Keratinocyte (primary cell): Measurements from ENCODE around the gene CUL2. TPM values are rescaled to one million over a fixed set of nuclear protein-coding genes. Genes with fewer than 3 reads are reported as not detected.

Experiments used
- DNase-seq: peaks from one replicate; pipeline ENCODE4 v3.0.0-alpha.2; 2011; ENCODE audit warnings: low read depth, missing footprints, low spot score
- FAIRE-seq: peaks from 2 replicates; lab custom pipeline; 2011; peaks lifted over from hg19 to GRCh38; lab: Jason Lieb, UNC
- H2AFZ ChIP-seq: 2 replicates; pipeline ENCODE4 v1.6.0; 2012; ENCODE audit warnings: low read length, control low read depth, inconsistent platforms; ENCODE audit not compliant: control insufficient read depth
- H3K27ac ChIP-seq: 2 replicates; pipeline ENCODE4 v1.5.1; 2011; ENCODE audit warnings: low read length; ENCODE audit not compliant: control insufficient read depth, insufficient read depth
- H3K27me3 ChIP-seq: 3 replicates; pipeline ENCODE4 v1.6.0; 2011; ENCODE audit warnings: low read length; ENCODE audit not compliant: control insufficient read depth, insufficient read depth; ENCODE audit errors: extremely low read depth
- H3K36me3 ChIP-seq, 2 experiments: 2 replicates in 1 of 2; 3 replicates in 1 of 2; pipeline ENCODE4 v1.5.1; 2011; ENCODE audit warnings: low read length in 2 of 2, mild to moderate bottlenecking in 1 of 2; ENCODE audit not compliant: control insufficient read depth in 2 of 2, insufficient read depth in 2 of 2; ENCODE audit errors: extremely low read depth in 1 of 2
- H3K4me1 ChIP-seq: 3 replicates; pipeline ENCODE4 v1.5.1; 2011; ENCODE audit warnings: low read length; ENCODE audit not compliant: control insufficient read depth, insufficient read depth; ENCODE audit errors: extremely low read depth
- H3K4me2 ChIP-seq: 3 replicates; pipeline ENCODE4 v1.6.0; 2011; ENCODE audit warnings: low read depth, low read length; ENCODE audit not compliant: control insufficient read depth, insufficient read depth; ENCODE audit errors: extremely low read depth
- H3K4me3 ChIP-seq, 3 experiments: fragments of 200-600 bp in 1 of 3; sonication (generic) in 1 of 3; 2 replicates in 2 of 3; 3 replicates in 1 of 3; pipeline ENCODE4 v1.5.1; 2011 to 2016; ENCODE audit warnings: low read length in 3 of 3, mild to moderate bottlenecking in 3 of 3, control low read depth in 2 of 3, inconsistent platforms in 1 of 3, low read depth in 1 of 3, mixed read lengths in 1 of 3, mixed run types in 1 of 3, moderate library complexity in 1 of 3; ENCODE audit not compliant: control insufficient read depth in 2 of 3, insufficient read depth in 2 of 3; ENCODE audit errors: extremely low read depth in 1 of 3
- H3K79me2 ChIP-seq: 2 replicates; pipeline ENCODE4 v1.6.0; 2012; ENCODE audit warnings: low read length; ENCODE audit not compliant: control insufficient read depth, insufficient read depth
- H3K9ac ChIP-seq: 3 replicates; pipeline ENCODE4 v1.6.0; 2011; ENCODE audit warnings: low read length; ENCODE audit not compliant: control insufficient read depth, insufficient read depth; ENCODE audit errors: extremely low read depth
- H3K9me1 ChIP-seq: 3 replicates; pipeline ENCODE4 v1.6.0; 2011; ENCODE audit warnings: low read length; ENCODE audit not compliant: control insufficient read depth, insufficient read depth; ENCODE audit errors: extremely low read depth
- H3K9me3 ChIP-seq: 2 replicates; pipeline ENCODE4 v1.5.1; 2012; ENCODE audit warnings: low read depth, low read length; ENCODE audit not compliant: control insufficient read depth
- H4K20me1 ChIP-seq: 3 replicates; pipeline ENCODE4 v1.6.0; 2011; ENCODE audit warnings: low read length; ENCODE audit not compliant: control insufficient read depth, insufficient read depth; ENCODE audit errors: extremely low read depth
- EZH2 ChIP-seq: IDR thresholded peaks from one replicate; pipeline ENCODE4 v1.6.1; 2012; ENCODE audit warnings: inconsistent platforms, mild to moderate bottlenecking, low read length, moderate library complexity
- dilution Hi-C: fragments of 300-500 bp; cut with MboI; formaldehyde crosslinking; loops from one replicate; pipeline ENCODE4 v1.7.0; 2020; ENCODE audit warnings: low sequenced_read_pairs; ENCODE audit not compliant: extremely low pct_ligation_motif_present
- polyA plus RNA-seq, 5 experiments: library from polyadenylated mRNA; depleted of rRNA in 3 of 5; stranded (reverse) in 3 of 5; stranded (forward) in 1 of 5; unstranded in 1 of 5; fragments of >200 nt; gene quantifications; 1 replicate in 1 of 5; 2 replicates in 3 of 5; 3 replicates in 1 of 5; pipeline versions ENCODE4 v1.2.1 to v1.2.3, GENCODE V29; 2011 to 2012; ENCODE audit warnings: missing spikeins in 2 of 5, low read depth in 1 of 5, low replicate concordance in 1 of 5
- TF ChIP-seq, protein P1 (sequence below), 3 experiments: IDR thresholded peaks in 1 of 3; conservative IDR thresholded peaks in 1 of 3; optimal IDR thresholded peaks in 1 of 3; 2 replicates in 2 of 3; 3 replicates in 1 of 3; pipeline versions ENCODE3 to v1.5.1; 2011; ENCODE audit warnings: low read length in 3 of 3, mild to moderate bottlenecking in 3 of 3, moderate library complexity in 2 of 3, control low read depth in 1 of 3, inconsistent platforms in 1 of 3; ENCODE audit not compliant: insufficient read depth in 2 of 3; ENCODE audit errors: extremely low read depth in 1 of 3

The CUL2 gene
- polyA plus RNA-seq, 1 donor (not counting 4 experiments of a cell fraction or from before 2014, with no cell fraction given), result 39.7 TPM

DNA sequence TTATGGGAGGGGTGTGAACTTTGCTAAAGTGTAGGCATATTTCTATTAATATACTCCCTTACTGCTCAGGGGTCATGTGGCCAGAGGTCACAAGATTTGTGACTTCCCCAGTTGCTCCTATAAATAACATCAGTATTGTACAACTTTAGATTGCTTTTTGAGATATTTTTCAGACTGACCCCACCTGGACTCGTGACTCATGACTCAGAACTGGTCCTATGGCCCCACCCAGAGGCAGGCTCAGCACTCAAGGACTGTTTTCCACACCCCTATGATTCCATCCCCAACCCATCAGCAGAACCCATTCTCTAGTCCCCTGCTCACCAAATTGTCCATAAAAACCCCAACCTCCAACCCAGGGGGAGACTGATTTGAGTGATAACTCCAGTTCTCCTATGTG lies 2.7 kb upstream of the CUL2 start:
- FAIRE-seq (no peak), DNase-seq (no peak)
- TF ChIP-seq, protein P1, sequence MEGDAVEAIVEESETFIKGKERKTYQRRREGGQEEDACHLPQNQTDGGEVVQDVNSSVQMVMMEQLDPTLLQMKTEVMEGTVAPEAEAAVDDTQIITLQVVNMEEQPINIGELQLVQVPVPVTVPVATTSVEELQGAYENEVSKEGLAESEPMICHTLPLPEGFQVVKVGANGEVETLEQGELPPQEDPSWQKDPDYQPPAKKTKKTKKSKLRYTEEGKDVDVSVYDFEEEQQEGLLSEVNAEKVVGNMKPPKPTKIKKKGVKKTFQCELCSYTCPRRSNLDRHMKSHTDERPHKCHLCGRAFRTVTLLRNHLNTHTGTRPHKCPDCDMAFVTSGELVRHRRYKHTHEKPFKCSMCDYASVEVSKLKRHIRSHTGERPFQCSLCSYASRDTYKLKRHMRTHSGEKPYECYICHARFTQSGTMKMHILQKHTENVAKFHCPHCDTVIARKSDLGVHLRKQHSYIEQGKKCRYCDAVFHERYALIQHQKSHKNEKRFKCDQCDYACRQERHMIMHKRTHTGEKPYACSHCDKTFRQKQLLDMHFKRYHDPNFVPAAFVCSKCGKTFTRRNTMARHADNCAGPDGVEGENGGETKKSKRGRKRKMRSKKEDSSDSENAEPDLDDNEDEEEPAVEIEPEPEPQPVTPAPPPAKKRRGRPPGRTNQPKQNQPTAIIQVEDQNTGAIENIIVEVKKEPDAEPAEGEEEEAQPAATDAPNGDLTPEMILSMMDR (optimal IDR thresholded peaks at IDR 0.05 in 1 of 3, IDR thresholded peaks at IDR 0.05 in 1 of 3, conservative IDR thresholded peaks at IDR 0.05 in 1 of 3; ENCODE audit: extremely low read depth in 1 of 3, insufficient read depth in 2 of 3, low read length in 3 of 3), result no peak
- no peak for TF ChIP-seq EZH2
- no peaks in the 10 kb centered on the region for H4K20me1 ChIP-seq
- H3K9ac ChIP-seq, result no peak overlapping the region
- peaks cover 10% of the 10 kb centered on the region for H3K4me1 ChIP-seq
- no peaks in the 10 kb centered on the region for H3K9me1 ChIP-seq
- no peaks in the 10 kb centered on the region for H3K36me3 ChIP-seq
- peaks cover 3% of the 10 kb centered on the region for H3K9me3 ChIP-seq
- H3K27me3 ChIP-seq, result no peaks in the 10 kb centered on the region
- dilution Hi-C loops, result no loop called here
- H3K4me2 ChIP-seq, result no peak overlapping the region
- H3K4me3 ChIP-seq, result no peak overlapping the region
- no peak overlapping the region for H3K27ac ChIP-seq
- peaks cover 20% of the 10 kb centered on the region for H3K79me2 ChIP-seq
- no peak overlapping the region for H2AFZ ChIP-seq

DNA sequence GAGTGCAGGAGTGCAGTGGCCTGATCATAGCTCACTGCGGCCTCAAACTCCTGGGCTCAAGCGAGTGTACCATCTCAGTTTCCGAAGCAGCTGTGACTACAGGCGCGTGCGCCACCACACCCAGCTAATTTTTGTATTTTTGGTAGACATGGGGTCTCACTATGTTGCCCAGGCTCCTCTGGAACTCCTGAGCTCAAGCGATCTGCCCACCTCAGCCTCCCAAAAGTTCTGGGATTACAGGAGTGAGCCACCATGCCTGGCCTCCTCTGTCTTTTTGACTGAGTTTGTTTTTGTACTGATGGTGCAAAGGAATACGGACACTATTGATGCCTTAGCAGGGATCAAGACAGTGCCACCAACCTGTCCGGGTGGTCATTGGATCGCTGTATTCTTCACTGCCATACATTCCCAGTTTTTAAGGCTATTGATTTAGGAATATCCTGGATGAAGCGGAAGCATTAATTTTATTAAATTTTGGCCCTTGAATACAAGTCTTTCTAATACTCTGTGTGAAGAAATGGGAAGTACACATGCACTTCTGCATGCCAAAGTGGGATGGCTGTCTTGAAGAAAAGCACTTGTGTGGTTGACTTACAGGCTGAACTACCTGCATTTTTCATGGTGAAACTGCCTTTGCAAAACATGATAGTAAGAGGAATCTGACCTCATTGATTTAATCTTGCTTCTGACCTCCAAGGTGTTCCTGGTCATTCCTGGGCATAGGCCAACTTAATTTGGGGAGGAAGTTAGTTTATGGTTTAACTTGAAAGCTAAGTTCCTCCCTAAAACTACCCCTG lies 2.1 kb upstream of the CUL2 start:
- H3K79me2 ChIP-seq, result peaks cover 27% of the 10 kb centered on the region
- H3K4me3 ChIP-seq, result no peak overlapping the region
- H3K4me1 ChIP-seq, result peaks cover 10% of the 10 kb centered on the region
- peaks cover 0 to 1% of the 10 kb centered on the region in 2 experiments for H3K36me3 ChIP-seq
- H2AFZ ChIP-seq, result no peak overlapping the region
- no peak overlapping the region for H3K27ac ChIP-seq
- H3K9ac ChIP-seq, result no peak overlapping the region
- no peaks in the 10 kb centered on the region for H3K27me3 ChIP-seq
- H3K9me3 ChIP-seq, result peaks cover 3% of the 10 kb centered on the region
- dilution Hi-C loops, result no loop called here
- FAIRE-seq (no peak), DNase-seq (no peak)
- no peak overlapping the region for H3K4me2 ChIP-seq
- no peak for TF ChIP-seq EZH2
- TF ChIP-seq, protein P1 (optimal IDR thresholded peaks at IDR 0.05 in 1 of 3, IDR thresholded peaks at IDR 0.05 in 1 of 3, conservative IDR thresholded peaks at IDR 0.05 in 1 of 3; ENCODE audit: extremely low read depth in 1 of 3, insufficient read depth in 2 of 3, low read length in 3 of 3), result no peak
- no peaks in the 10 kb centered on the region for H4K20me1 ChIP-seq
- H3K9me1 ChIP-seq, result peaks cover 2% of the 10 kb centered on the region
